ENCODE measurements around the gene PTPRD.
"Not testable (repeated sequence)": the region's sequence is repeated elsewhere in the genome, so short reads cannot be mapped to it uniquely, and the experiment has no call there.

The PTPRD gene

DNA sequence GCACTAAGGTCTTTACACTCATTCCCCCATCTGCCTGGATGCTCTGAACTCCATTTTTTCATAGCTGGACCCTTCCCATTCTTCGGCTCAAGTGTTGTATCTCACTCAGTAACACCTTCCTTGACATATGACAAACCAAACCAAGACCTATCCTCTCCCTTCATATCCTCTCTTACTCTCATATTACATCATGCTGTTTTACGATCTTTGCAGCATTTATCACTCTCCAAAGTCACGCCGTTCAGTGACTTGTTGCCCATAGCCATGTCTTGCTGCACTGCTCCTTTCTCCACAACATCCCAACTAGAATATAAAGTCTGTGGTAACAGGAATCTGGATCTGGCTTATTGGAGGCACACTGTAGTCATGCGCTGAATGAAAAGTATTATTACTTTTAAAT, 1889.6 kb downstream of the PTPRD start:
- no peak for DNase-seq (ENCODE audit: low spot score)

DNA sequence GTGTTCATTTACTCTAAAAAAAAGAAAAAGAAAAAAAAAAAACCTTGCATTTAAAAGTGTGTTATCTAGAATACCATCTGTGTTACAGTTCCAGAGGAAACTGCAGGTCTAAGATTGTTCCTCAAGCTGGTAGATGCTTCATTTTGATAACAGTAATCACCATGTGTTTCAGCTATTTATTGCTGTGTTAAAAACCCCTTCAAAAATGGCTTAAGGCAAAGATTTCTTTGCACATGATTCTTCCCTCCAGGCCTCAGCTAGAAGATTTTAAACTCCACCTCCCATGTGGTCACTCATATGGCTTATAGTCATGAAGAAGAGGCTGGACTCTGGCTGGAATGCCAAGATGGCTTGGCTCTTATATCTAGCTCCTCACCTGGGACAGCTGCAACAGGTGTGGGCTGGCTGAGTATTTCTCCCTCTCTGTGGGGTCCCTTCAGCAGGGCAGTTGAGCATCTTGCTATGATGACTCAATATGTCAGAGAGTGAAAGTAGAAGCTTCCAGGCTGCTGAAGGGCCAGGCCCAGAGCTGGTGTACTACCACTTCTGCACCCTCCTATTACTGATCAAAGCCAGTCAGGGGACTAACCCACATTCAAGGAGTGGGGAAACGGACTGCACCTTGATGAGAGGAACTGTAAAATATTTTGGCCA, 1892.8 kb downstream of the PTPRD start:
- no peak for DNase-seq (ENCODE audit: low spot score)

DNA sequence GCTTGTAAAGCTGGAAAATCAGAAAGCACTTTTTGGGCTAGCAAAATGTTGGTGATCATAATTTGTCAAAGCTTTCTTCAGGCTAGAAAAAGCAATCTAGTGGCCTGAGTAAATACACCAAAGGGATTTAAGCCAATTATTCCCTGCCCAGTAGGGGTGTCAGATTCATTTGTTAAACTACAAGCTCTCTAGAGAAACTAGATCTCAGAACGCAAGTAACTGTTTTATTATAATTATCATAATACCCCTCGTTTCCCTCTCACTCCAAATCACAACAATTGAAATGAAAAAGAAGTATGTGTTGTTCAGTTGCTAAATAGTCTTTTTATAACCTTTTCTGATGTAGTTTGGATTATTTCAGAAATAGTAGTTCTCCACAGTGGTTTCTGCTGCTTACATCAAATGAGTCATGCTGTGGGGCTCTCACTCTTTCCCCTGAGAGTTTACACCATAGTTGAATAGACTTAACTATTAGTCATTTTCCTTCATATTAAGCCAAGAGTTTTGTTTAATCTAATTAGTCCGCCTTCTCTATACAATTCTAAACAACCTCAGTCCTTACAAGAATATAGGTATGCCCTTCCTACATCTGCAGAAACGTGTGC, 1894.6 kb downstream of the PTPRD start:
- DNase-seq (ENCODE audit: low spot score): no peak

DNA sequence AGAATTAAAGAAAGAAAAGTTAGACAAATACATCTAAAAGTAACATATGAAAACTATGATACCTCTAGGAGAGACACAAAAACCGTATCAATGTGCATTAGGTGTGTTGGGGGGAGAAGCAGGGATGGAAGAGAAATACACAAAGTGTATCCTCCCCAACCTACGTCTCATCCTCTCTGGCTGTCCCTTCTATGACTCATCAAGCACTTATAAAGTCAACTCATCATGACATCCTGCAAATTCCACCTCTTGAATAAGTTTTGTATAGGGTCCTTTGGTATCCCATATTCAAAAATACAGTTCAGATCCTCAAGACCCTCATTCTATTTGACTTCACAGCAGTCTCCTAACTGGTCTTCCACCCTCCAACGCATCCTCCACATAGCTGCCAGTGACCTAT, 1895.7 kb downstream of the PTPRD start:
- DNase-seq (ENCODE audit: low spot score): no peak

DNA sequence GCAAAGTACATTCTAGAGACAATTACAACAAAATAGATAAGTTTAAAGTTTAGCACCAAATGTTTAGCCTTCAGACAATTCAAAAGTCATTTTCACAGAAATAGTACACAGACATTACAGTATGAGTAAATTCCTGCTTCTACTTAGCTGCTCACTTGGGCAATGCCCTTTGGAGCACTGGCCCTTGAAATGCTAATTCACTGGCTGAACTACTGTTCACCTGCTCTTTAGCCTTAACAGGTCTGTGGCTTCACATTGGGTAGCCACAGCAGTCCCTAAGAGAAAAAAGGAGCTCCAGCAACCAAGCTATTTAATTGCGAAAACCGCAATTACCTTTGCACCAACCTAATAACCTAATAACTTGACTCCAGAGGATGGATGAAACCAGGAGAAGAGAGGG, 1897.0 kb downstream of the PTPRD start:
- DNase-seq (ENCODE audit: low spot score): no peak

DNA sequence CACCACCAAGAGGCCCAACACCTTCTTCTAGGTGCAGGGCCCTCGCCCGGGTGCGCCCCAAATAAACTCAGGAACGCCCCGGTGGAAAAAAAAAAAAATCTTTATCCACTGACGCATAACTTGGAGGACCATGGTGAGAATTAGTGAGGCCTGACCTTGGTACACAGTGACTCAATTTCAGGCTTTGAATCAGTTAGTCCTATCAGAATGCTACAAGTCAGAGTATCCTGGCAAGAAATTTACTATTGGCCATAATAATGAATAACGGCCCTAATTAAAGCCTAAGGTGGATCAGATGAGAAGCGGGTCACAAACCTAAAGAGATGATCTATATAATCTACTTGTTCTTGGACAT, 1899.0 kb downstream of the PTPRD start:
- DNase-seq (ENCODE audit: low spot score): no peak

DNA sequence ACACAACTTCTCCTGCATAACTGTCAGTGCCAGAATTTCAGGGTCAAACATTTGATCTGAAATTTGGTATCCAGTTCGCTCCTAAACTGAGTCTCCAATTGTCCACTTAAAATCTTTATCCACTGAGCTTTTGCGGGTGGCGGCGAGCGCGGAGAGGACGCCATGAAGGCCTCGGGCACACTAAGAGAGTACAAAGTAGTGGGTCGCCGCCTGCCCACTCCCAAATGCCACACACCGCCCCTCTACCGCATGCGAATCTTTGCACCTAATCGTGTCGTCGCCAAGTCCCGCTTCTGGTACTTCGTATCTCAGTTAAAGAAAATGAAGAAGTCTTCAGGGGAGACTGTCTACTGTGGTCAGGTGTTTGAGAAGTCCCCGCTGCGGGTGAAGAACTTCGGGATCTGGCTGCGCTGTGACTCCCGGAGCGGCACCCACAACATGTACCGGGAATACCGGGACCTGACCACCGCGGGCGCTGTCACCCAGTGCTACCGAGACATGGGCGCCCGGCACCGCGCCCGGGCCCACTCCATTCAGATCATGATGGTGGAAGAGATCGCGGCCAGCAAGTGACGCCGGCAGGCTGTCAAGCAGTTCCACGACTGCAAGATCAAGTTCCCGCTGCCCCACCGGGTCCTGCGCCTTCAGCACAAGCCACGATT, 1899.5 kb downstream of the PTPRD start:
- no peak for DNase-seq (ENCODE audit: low spot score)

DNA sequence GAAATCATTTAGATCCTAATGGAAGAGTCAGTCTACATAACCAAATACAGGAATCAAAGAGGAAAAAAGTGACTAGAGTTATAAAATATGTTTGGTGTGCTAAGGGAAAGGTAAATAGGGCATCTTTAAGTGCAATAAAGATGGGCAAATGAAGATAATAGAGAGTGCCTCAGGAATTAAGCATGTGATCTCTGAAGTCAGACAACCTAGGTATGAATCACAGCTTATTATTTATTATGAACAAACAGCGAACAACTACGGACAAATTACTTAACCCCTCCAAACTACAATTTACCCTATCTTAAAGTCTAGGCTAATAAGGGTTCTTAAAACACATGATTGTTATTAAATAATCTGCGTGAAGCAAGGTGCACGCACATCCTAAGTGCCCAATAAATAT, 1903.1 kb downstream of the PTPRD start:
- no peak for DNase-seq (ENCODE audit: low spot score)

DNA sequence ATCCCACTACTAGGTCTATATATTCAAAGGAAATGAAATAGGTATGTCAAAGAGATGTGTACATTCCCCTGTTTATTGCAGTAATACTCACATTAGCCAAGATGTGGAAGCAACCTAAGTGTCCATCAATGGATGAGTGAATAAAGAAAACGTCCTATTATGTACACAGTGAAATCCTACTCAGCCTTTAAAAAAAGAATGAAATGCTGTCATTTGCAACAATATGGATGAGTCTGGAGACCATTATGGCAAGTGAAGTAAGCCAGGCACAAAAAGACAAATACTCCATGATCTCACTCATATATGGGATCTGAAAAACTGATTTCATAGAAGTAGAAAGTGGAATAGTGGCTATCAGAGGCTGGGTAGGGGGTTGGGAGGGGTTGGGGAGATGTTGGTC, 1904.1 kb downstream of the PTPRD start:
- no peak for DNase-seq (ENCODE audit: low spot score)

DNA sequence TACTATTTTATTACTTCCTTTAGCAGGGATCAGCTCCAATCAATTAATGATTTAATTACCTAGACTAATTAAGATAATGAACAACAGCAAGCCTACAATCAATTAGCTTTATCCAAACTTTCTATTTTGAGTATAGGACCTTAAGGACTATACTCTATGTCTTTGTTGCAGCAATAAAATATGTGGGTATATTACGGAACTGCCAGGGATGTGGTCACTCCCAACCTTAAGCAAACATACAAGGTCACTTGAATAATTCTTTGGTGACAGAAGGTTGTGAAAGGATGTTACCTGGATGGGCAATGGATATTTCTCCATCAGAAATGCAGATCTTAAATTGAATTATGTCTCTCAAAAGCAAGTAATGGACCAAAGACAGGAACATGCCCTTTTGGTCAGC, 1905.8 kb downstream of the PTPRD start:
- DNase-seq (ENCODE audit: low spot score): no peak

DNA sequence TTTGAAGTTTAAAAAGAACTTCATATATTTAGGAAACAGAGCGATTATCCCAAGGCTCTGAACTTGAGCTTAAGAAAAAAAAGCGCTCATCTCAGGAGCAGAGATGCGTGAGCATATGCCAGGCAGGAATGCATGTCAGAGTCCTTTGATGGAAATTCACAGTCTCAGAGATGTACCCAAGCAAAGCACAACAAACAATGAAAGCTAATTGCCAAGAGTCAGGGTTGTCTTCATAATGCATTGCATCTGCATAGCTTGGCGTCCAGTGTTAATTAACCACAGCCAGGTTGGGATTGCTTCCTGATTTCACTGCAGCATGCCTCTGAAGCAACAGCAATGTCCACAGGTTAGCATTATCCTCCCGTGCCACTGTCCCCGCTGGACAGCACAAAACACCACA, 1906.3 kb downstream of the PTPRD start:
- DNase-seq (ENCODE audit: low spot score): no peak

DNA sequence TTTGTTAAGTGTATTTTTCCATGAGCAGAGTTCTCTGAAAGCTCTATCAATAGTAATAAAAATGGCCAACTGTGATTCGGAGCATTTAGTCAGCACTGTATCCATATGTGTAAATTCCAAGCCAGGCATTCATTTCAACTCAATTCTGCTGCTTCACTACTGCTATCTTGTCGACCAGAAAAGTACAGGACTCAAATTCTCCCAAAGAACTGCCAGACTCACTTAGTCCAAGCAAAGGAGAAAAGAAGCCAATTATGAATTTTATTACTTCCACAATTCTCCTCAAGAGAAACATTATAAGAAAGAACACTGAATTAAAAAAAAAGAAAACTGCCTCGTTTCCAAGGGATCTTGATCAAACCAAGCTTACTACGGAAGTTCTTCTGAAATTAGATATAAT, 1906.9 kb downstream of the PTPRD start:
- no peak for DNase-seq (ENCODE audit: low spot score)

DNA sequence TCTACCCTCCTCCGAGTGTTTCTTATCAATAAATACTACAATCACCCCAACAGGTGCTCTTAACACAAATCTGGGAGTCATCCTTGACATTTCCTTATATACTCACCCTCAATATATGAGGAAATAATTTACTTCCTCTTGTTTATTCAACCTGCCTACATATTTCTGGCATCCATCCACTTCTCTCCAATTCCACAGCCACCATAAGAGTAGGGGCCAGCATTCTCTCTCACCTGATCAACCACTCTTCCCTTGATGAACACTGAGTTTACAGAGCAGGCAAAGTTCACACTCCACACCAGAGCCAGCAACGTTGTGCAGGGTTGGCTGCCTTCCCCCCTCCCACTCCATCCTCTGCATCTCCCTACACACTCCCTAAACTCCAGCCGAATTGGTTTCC, 1908.9 kb downstream of the PTPRD start:
- DNase-seq (ENCODE audit: low spot score): no peak

DNA sequence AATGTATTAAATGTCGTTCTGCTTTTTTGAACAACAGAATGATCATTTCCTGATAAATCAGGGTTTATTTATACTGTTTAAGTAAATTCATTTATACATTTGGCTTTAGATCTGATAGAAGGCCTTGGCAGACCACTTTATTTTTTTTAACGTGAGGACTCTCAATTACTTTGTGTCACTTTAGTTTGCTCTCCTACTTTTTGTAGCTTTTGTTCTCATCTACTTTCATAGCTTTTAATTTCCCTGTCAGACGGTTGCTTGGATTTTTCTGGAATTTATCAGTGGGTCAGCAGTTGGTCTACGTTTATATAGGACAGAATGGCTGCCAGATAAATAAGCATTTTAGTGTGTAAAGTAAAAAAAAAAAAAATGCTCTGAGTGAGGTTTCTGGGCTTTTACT, 1910.9 kb downstream of the PTPRD start:
- DNase-seq (ENCODE audit: low spot score): no peak

DNA sequence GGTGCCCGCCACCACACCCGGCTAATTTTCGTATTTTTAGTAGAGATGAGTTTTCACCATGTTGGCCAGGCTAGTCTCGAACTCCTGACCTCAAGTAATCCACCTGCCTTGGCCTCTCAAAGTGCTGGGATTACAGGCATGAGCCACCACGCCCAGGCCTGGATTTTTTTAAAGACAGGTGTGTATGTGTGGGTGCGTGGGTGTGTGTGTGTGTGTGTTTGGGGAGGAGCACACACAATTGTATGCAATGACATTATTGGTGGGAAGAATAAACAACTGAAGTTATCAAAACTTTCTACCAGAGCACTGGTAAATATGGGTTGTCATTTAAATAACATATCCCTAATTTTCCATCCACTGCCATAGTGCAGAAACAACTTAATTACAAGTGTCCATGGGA, 1915.2 kb downstream of the PTPRD start:
- not testable (repeated sequence) for DNase-seq (ENCODE audit: low spot score)

DNA sequence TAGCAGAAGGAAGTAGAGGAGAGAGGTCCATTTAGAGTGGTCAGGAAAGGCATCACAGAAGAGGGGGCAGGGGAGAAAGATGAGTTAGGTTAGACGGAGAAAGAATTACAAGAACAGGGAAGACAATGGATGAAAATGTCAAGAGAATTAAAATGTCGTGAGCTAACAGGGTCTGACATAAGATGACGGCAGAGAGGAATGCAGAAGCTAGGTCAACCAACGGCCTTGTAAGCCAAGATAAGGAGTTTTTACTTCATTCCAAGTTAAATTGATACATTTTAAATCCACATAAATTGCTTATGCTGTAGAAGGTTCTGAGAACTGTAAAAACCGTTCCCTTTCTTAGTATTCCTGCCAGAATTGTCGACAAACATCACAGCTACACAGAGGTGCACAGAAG, 1916.3 kb downstream of the PTPRD start:
- DNase-seq (ENCODE audit: low spot score): no peak

DNA sequence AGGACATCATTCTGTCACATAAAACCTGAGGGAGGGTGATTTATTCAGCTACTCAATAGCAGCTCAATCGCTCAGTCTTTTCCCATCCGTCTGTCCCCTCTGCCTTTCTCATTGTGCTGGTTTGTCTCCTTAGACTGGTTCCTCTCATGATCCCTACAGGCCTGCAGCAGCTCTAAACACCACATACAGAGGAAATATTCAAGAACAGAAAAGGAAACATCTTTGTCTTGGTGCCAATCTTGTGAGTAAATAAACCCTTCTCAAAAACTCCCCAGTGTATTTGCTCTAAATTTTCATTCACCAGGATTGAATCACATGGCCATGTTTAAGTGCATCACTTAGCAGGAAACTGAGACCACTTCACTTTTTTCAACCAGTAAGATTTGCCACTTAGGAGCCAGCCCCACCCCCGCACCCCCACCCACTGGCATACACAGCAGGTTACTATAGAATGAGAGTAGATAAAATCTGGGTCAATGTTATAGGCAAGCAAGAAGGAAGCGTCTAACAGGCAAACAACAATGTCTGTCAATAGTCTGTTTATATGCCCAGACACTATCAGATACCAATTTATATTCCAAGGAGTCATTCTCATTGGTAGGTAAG, 1917.7 kb downstream of the PTPRD start:
- DNase-seq (ENCODE audit: low spot score): no peak

DNA sequence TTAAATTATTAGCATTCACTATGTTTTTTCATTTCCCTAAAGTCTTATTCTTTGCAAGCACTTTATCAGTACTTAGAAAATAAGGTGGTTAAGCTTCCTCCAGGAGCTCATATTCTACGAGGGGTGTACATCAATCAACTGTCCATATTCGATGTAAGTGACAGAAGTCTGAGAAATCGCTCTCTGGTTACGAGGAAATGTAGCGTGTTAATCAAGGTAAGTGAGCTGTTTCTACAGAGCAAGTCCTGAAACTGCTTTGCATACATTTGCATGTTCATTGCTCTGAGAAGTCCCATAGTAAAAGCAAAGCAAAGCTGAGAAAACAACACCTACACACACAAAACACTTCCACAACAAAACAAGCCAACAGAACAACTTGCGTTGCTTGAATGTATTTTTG, 1919.3 kb downstream of the PTPRD start:
- no peak for DNase-seq (ENCODE audit: low spot score)

DNA sequence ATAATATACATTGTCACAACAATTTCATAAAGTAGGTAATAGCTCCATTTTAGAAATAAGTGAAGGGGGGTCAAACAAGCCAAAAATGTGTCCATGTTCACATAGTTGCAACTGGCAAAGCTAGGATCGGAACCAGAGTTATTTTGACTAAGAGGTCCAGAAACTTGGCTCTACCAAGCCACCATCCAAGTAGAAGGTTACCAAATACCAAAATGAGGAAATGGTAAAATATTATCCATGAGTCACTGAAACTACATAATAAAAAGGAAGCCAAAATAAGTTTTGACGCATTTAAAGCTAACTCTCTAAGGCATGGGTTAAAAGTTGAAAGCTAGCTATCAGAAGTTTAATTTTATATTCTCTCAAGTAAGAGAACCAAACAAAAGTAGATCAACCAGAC, 1926.3 kb downstream of the PTPRD start:
- no peak for DNase-seq (ENCODE audit: low spot score)

DNA sequence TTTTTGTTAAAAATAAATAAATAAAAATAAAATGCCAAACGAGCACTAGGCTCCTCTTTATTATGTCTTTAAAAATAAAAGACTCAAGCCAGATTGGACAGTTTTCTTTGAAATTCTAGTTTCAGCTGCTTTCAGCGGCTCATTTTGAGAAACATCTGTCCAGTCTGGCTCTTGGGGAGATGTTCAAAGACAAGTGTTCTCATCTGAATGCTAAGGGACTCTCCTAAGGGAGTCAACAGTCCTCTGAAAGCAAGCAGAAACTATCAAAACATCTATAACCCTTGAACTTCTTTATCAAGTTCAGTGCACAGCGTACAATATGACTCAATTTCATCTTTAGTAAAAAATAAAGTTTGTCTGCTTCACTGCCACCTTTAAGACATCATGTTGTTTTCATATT, 1927.0 kb downstream of the PTPRD start:
- DNase-seq (ENCODE audit: low spot score): no peak

DNA sequence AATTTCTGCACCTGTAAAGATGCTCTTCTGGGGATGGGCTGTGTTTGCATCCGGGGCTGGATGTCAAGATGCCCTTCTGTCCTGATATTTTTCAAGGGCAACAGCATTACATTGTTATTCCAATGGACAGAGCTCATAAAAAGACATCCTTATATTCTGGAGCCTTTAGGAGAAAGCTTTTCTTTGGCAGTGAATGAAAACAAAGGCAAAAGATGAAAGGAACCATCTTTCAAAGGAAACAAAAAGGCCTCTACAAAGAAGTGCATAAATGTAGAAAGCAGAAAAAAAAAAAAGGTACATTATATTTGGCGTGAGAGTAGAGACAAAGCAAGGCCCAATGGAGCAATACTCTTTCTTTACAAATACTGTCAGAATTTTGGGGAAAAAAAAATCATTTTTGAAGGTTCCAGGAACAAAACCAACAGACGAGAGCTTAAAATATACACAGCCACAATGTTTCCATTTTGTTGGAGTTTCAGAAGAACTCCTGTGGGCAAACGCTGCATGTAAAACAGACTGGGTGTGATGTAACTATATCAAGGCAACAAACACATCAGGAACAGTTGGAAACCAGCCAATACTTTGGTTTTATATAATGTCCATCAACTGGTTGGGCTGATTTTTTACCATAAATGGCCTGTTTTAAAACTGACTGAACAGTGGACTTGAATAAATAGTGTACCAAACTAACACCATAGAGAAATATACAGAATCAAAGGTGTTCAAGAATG, 1927.7 kb downstream of the PTPRD start:
- DNase-seq (ENCODE audit: low spot score): no peak

DNA sequence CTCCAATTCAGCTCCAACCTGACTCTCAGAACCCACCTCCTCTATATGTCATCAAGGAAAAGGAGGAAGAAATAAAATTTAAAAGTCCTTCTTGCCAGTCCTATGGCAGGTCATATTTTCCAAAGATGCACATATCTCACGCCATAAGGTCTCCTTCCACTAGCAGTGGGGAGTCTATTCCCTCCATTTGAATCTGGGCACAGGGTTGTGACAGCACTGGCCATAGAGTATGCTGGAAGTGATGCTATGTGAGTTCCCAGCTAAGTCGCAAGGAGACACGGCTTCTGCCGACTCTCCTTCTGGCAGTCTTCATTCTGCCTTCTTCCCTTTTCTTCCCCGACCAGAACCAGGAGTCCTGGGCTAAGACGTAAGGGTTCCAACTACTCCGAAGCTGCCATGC, 1929.3 kb downstream of the PTPRD start:
- DNase-seq (ENCODE audit: low spot score): no peak

DNA sequence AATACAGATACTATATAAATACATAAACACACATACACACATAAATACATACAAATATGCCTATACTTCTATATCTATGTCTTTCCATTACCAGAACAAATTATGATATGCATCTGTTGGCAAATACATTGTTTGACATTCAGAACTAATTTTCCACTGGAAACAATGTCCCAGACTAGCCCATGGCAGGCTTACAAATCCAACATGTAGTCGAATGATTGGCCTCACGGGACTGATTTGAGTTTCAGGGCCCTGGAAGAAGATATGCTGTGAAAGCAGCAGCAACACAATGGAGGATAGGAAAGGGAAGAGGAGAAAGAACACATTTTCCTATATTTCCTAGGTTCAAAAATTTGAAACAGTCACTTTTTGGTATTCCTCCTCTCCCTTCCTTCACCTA, 1932.1 kb downstream of the PTPRD start:
- no peak for DNase-seq (ENCODE audit: low spot score)

Data from iPS-NIHi11 (cell line).